Smooth muscle cell (in vitro differentiated cells): Measurements from ENCODE around the gene UBE3C. TPM values are rescaled to one million over a fixed set of nuclear protein-coding genes. Genes with fewer than 3 reads are reported as not detected.

ENCODE experiments used
- DNase-seq: peaks from one replicate; lab custom pipeline; 2025; ENCODE audit not compliant: unreplicated experiment; lab: John Stamatoyannopoulos, UW
- H2AFZ ChIP-seq: fragments of 200-600 bp; sonication (generic); 2 replicates; pipeline ENCODE4 v1.6.0; 2016; ENCODE audit warnings: antibody characterized with exemption, low read depth, mild to moderate bottlenecking
- H3F3A ChIP-seq: fragments of 200-600 bp; sonication (generic); 2 replicates; pipeline ENCODE4 v1.6.0; 2017; ENCODE audit warnings: antibody characterized with exemption, low read depth
- H3K27ac ChIP-seq: fragments of 200-600 bp; sonication (generic); 2 replicates; pipeline ENCODE4 v1.5.1; 2016; ENCODE audit warnings: low read depth, mild to moderate bottlenecking
- H3K27me3 ChIP-seq: fragments of 200-600 bp; sonication (generic); 2 replicates; pipeline ENCODE4 v1.6.1; 2016; ENCODE audit warnings: low read depth, mild to moderate bottlenecking
- H3K36me3 ChIP-seq: fragments of 200-600 bp; sonication (generic); 2 replicates; pipeline ENCODE4 v1.5.1; 2016; ENCODE audit warnings: low read depth
- H3K4me1 ChIP-seq: fragments of 200-600 bp; sonication (generic); 2 replicates; pipeline ENCODE4 v1.5.1; 2016; ENCODE audit warnings: low read depth
- H3K4me2 ChIP-seq: fragments of 200-600 bp; sonication (generic); 2 replicates; pipeline ENCODE4 v1.6.0; 2016; ENCODE audit warnings: mild to moderate bottlenecking
- H3K4me3 ChIP-seq: fragments of 200-600 bp; sonication (generic); 2 replicates; pipeline ENCODE4 v1.5.1; 2016; ENCODE audit warnings: mild to moderate bottlenecking
- H3K79me2 ChIP-seq: fragments of 200-600 bp; sonication (generic); 2 replicates; pipeline ENCODE4 v1.6.0; 2016; ENCODE audit warnings: low read depth, mild to moderate bottlenecking
- H3K9ac ChIP-seq: fragments of 200-600 bp; sonication (generic); 2 replicates; pipeline ENCODE4 v1.6.0; 2016; ENCODE audit warnings: low read depth
- H3K9me3 ChIP-seq: fragments of 200-600 bp; sonication (generic); replicated peaks from 2 replicates; pipeline ENCODE4 v1.5.1; 2016; ENCODE audit warnings: low read depth
- H4K20me1 ChIP-seq: fragments of 200-600 bp; sonication (generic); 2 replicates; pipeline ENCODE4 v1.6.0; 2016; ENCODE audit warnings: low read depth
- WGBS: methylation state at CpG from one replicate; pipeline ENCODE4 v1.1.7; 2016; ENCODE audit warnings: low lambda C conversion rate; 5-methylcytosine and 5-hydroxymethylcytosine counted together
- polyA plus RNA-seq: library from polyadenylated mRNA; unstranded; fragments of >200 nt; fragmentation: Nextera tagmentation; extraction: Ambion mirVana; gene quantifications from 2 replicates; pipeline ENCODE4 v1.2.1, GENCODE V29; 2016
- total RNA-seq: library from RNA; depleted of rRNA; stranded (reverse); fragments of >200 nt; gene quantifications from 2 replicates; pipeline ENCODE4 v1.2.3, GENCODE V29; 2014
- TF ChIP-seq, protein P1 (sequence below): fragments of 200-600 bp; sonication (generic); IDR thresholded peaks from 2 replicates; pipeline ENCODE4 v1.5.1; 2017; ENCODE audit warnings: borderline replicate concordance, mild to moderate bottlenecking, antibody characterized with exemption; ENCODE audit not compliant: insufficient read depth, poor library complexity, severe bottlenecking

UBE3C gene
- total and polyA plus RNA-seq, 2 experiments from 2014 or later = 16.3 to 43.1 TPM

DNA sequence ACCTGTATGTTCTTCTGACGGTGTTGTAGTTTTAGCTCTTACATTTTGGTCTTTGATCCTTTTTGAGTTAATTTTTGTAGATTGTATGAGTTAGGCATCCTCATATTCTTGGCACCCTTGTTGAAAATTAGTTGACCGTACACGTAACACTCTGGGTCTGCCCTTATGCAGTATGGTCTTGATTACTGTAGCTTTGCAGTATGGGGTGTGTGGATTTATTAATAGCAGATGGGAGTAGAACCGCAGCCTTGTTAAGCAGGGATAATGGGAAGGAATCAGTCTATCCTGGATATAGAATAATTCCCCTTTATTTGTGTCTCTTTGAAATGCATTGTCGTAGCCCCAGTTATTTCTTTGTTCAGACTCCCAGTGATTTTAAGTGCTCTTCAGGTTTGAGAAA is 95.5 kb downstream of the UBE3C start:
- 92% methylated on average over 5 of the region's 5 CpGs for WGBS
- Histone ChIP-seq H2AFZ (no peak overlapping the region), H3K79me2 (no peaks in the 10 kb centered on the region), H3K9me3 (no peaks in the 10 kb centered on the region), H3K4me3 (no peak overlapping the region), H3F3A (no peaks in the 10 kb centered on the region), H3K27me3 (no peaks in the 10 kb centered on the region), H3K27ac (no peak overlapping the region), H3K4me2 (no peak overlapping the region), H3K4me1 (no peaks in the 10 kb centered on the region), H4K20me1 (peaks cover 17% of the 10 kb centered on the region), H3K9ac (no peak overlapping the region), H3K36me3 (peaks cover 8% of the 10 kb centered on the region)
- TF ChIP-seq, protein P1, sequence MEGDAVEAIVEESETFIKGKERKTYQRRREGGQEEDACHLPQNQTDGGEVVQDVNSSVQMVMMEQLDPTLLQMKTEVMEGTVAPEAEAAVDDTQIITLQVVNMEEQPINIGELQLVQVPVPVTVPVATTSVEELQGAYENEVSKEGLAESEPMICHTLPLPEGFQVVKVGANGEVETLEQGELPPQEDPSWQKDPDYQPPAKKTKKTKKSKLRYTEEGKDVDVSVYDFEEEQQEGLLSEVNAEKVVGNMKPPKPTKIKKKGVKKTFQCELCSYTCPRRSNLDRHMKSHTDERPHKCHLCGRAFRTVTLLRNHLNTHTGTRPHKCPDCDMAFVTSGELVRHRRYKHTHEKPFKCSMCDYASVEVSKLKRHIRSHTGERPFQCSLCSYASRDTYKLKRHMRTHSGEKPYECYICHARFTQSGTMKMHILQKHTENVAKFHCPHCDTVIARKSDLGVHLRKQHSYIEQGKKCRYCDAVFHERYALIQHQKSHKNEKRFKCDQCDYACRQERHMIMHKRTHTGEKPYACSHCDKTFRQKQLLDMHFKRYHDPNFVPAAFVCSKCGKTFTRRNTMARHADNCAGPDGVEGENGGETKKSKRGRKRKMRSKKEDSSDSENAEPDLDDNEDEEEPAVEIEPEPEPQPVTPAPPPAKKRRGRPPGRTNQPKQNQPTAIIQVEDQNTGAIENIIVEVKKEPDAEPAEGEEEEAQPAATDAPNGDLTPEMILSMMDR = no peak
- no peak for DNase-seq

DNA sequence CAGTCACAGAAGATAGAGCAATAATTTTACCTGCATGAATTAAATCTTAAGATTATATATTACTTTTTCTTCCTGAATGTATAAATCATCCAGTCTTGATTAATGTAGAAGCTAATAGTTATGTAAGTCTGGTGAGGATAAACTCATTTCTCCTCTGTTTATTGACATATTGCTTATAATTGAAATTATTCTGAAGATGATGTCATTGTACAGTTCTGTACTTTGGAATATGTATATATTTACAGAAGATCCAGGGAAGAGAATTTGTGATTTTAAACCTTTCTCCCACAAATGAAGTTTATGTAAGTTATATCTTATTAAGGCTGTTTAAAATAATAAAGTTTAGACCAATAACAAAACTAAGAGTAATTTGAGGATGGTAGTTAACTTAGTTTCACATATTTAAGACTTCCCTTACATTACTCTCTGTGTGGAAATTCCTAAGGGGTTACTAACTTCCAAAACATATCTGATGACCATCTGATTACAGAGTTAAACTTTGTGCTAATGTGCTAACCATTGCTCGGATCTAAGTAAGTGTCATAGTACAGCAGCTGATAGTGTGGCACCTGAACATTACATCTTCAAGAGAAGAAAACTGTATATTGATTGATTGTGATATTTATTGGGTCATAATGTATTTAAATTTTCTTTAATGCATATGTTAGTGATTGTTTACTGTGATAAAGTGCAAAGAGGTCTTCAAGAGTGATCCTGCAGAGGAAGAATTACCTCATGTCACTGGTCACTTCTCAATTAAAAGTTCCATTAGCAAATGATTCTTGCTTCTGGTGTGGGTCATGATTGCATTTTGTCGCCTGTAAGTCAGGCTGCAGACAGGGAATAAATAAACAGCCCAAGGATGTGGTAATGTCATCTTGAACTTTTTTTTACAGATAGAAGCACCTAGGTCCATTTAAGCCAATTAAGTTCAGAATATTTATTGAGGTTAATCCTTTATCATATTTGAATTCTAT is 96.9 kb downstream of the UBE3C start:
- peaks cover 17% of the 10 kb centered on the region for H4K20me1 ChIP-seq
- WGBS = 89% methylated on average over 2 of the region's 2 CpGs
- H3K27ac ChIP-seq = no peak overlapping the region

DNA sequence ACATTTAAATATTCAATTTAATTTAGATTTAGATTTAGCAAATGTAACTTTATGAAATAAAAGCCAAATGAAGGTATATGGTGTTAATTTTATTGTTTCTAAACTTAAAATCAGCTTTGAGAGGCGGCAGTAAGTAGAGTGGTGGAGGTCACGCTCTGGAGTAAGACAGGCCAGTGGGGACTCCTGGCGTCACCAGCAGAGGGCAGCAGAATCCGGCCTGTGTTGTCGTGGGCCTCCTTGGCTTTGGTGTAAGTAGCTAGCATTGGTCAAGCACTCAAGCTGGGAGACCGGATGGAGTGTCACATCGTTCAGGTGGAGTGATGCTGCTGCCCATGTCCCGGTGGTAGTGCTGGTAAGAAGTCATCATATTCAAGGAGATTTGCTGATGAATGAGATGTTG is 99.4 kb downstream of the UBE3C start:
- H3F3A ChIP-seq = no peaks in the 10 kb centered on the region
- peaks cover 14% of the 10 kb centered on the region for H4K20me1 ChIP-seq
- H3K36me3 ChIP-seq = peaks cover 4% of the 10 kb centered on the region
- H2AFZ ChIP-seq = no peak overlapping the region
- no peaks in the 10 kb centered on the region for H3K27me3 ChIP-seq
- no peak for DNase-seq
- no peaks in the 10 kb centered on the region for H3K9me3 ChIP-seq
- no peak overlapping the region for H3K27ac ChIP-seq
- no peak overlapping the region for H3K4me3 ChIP-seq
- peaks cover 3% of the 10 kb centered on the region for H3K79me2 ChIP-seq
- no peak overlapping the region for H3K4me2 ChIP-seq
- TF ChIP-seq, protein P1 = peak; percentile 11
- no peaks in the 10 kb centered on the region for H3K4me1 ChIP-seq
- H3K9ac ChIP-seq = no peak overlapping the region
- 94% methylated on average over 8 of the region's 8 CpGs for WGBS

More for the DNA sequence above, 96.9 kb downstream of the UBE3C start:
- Histone ChIP-seq H3K9ac (no peak overlapping the region), H3K79me2 (no peaks in the 10 kb centered on the region), H3K27me3 (no peaks in the 10 kb centered on the region), H3K9me3 (no peaks in the 10 kb centered on the region), H3K36me3 (peaks cover 7% of the 10 kb centered on the region), H3K4me3 (no peak overlapping the region), H2AFZ (no peak overlapping the region), H3F3A (no peaks in the 10 kb centered on the region), H3K4me2 (no peak overlapping the region), H3K4me1 (no peaks in the 10 kb centered on the region)
- TF ChIP-seq, protein P1 = no peak
- DNase-seq = no peak
